NCI-H774 (cell line): ENCODE measurements around the gene OR4L1.
"Not testable (repeated sequence)": the region's sequence is repeated elsewhere in the genome, so short reads cannot be mapped to it uniquely, and the experiment has no call there.

ENCODE experiments used
- DNase-seq: peaks from one replicate; lab custom pipeline; 2025; lab: John Stamatoyannopoulos, UW

OR4L1 gene

GRCh38 chr14:20059745-20060144 lies at the start of gene OR4L1:
Gene OR4L1 (plus strand): TSS chr14:20060045. CDS start chr14:20060045, 0 bp downstream.
- no peak for DNase-seq

- DNase-seq, result no peak
Observed at GRCh38 chr14:20019257-20019865, 40.5 kb upstream of the OR4L1 start, which contains the start of gene OR4K14. Gene OR4K14 (minus strand): TSS chr14:20019307. CDS start chr14:20015193, 4,114 bp downstream.

- DNase-seq, result no peak
Observed at GRCh38 chr14:20031058-20031457, 28.8 kb upstream of the OR4L1 start.

GRCh38 chr14:20035449-20035848 lies 24.4 kb upstream of the OR4L1 start:
- DNase-seq, result no peak

- no peak for DNase-seq
Observed at GRCh38 chr14:20035938-20036337, 23.9 kb upstream of the OR4L1 start, which contains the start of gene OR4K13. Gene OR4K13 (minus strand): TSS chr14:20036038. CDS start chr14:20034758, 1,280 bp downstream.

- no peak for DNase-seq
Observed at GRCh38 chr14:20044243-20044642, 15.6 kb upstream of the OR4L1 start.

- DNase-seq, result no peak
Observed at GRCh38 chr14:20048202-20048601, 11.6 kb upstream of the OR4L1 start.

GRCh38 chr14:20092050-20092449 lies 32.2 kb downstream of the OR4L1 start:
- DNase-seq, result no peak

GRCh38 chr14:20093442-20093841 lies 33.6 kb downstream of the OR4L1 start:
- no peak for DNase-seq

- not testable (repeated sequence) for DNase-seq
Observed at GRCh38 chr14:20098926-20099770, 39.3 kb downstream of the OR4L1 start.

- DNase-seq, result no peak
Observed at GRCh38 chr14:20110438-20110837, 50.6 kb downstream of the OR4L1 start, which contains the start of gene OR4K17. Gene OR4K17 (plus strand): TSS chr14:20110739. CDS start chr14:20117500, 6,761 bp downstream.
